Right atrium auricular region (tissue), 2 donors: ENCODE data around the gene CTDSPL. TPM values are rescaled to one million over a fixed set of nuclear protein-coding genes. Genes with fewer than 3 reads are reported as not detected.

Source experiments
- DNase-seq: peaks from one replicate; pipeline ENCODE4 v3.0.0-alpha.2; 2019; ENCODE audit warnings: low spot score
- H3K27ac ChIP-seq, 2 donors: fragments of 200-600 bp; sonication (generic); 1 replicate in 1 of 2; 2 replicates in 1 of 2; pipeline ENCODE4 v1.5.1; 2016 to 2019
- H3K27me3 ChIP-seq, 2 donors: fragments of 200-600 bp; sonication (generic); one replicate each; pipeline versions ENCODE4 v1.5.1 to v1.6.0; 2017 to 2019
- H3K36me3 ChIP-seq: fragments of 200-600 bp; sonication (generic); one replicate; pipeline ENCODE4 v1.5.1; 2016
- H3K4me1 ChIP-seq, 2 donors: fragments of 200-600 bp; sonication (generic); one replicate each; pipeline versions ENCODE4 v1.5.1 to v1.6.0; 2017 to 2019
- H3K4me3 ChIP-seq, 2 donors: fragments of 200-600 bp; sonication (generic); 1 replicate in 1 of 2; 2 replicates in 1 of 2; pipeline ENCODE4 v1.5.1; 2017 to 2019; ENCODE audit warnings: mild to moderate bottlenecking in 1 of 2, moderate library complexity in 1 of 2
- H3K9me3 ChIP-seq, 2 donors: fragments of 200-600 bp; sonication (generic); one replicate each; pipeline ENCODE4 v1.5.1; 2019
- CTCF ChIP-seq, 2 donors: fragments of 200-600 bp; sonication (generic); IDR thresholded peaks; one replicate each; pipeline ENCODE4 v1.5.1; 2019; ENCODE audit warnings: antibody characterized with exemption in 2 of 2
- total RNA-seq, 2 donors: library from RNA; depleted of rRNA; stranded (reverse); fragments of >200 nt; gene quantifications; one replicate each; pipeline ENCODE4 v1.1.0, GENCODE V29; 2016

Gene CTDSPL
- total RNA-seq, 2 donors from 2014 or later = 35.1 to 58.4 TPM

- H3K36me3 ChIP-seq = peaks cover 52% of the 10 kb centered on the region
- H3K9me3 ChIP-seq = no peaks in the 10 kb centered on the region
- H3K4me3 ChIP-seq = no peak overlapping the region
- no peak for DNase-seq
- no peaks in the 10 kb centered on the region for H3K27me3 ChIP-seq
- H3K27ac ChIP-seq = no peak overlapping the region
- H3K4me1 ChIP-seq = no peaks in the 10 kb centered on the region
- TF ChIP-seq CTCF (IDR thresholded peaks at IDR 0.05) = no peak
Measured at GRCh38 chr3:38011111-38011510, 149.4 kb downstream of the CTDSPL start.

GRCh38 chr3:38015485-38015884 is 153.8 kb downstream of the CTDSPL start:
- DNase-seq = no peak
- Histone ChIP-seq H3K4me1 (no peaks in the 10 kb centered on the region), H3K9me3 (no peaks in the 10 kb centered on the region), H3K27ac (no peak overlapping the region), H3K4me3 (no peak overlapping the region), H3K27me3 (no peaks in the 10 kb centered on the region), H3K36me3 (peaks cover 54% of the 10 kb centered on the region)
- no peak for TF ChIP-seq CTCF (IDR thresholded peaks at IDR 0.05)

- Histone ChIP-seq H3K9me3 (no peaks in the 10 kb centered on the region), H3K27me3 (no peaks in the 10 kb centered on the region), H3K27ac (no peak overlapping the region), H3K4me1 (no peaks in the 10 kb centered on the region), H3K4me3 (no peak overlapping the region), H3K36me3 (peaks cover 49% of the 10 kb centered on the region)
- no peak for TF ChIP-seq CTCF (IDR thresholded peaks at IDR 0.05)
- no peak for DNase-seq
Measured at GRCh38 chr3:38015984-38016383, 154.3 kb downstream of the CTDSPL start.

- no peak for DNase-seq
- no peaks in the 10 kb centered on the region for H3K9me3 ChIP-seq
- H3K4me3 ChIP-seq = no peak overlapping the region
- H3K4me1 ChIP-seq = no peaks in the 10 kb centered on the region
- no peaks in the 10 kb centered on the region for H3K27me3 ChIP-seq
- no peak overlapping the region for H3K27ac ChIP-seq
- TF ChIP-seq CTCF (IDR thresholded peaks at IDR 0.05) = no peak
- H3K36me3 ChIP-seq = peaks cover 45% of the 10 kb centered on the region
Measured at GRCh38 chr3:38016410-38016809, 154.7 kb downstream of the CTDSPL start.

GRCh38 chr3:38016847-38017444 is 155.3 kb downstream of the CTDSPL start:
- DNase-seq = no peak
- H3K9me3 ChIP-seq = no peaks in the 10 kb centered on the region

More at GRCh38 chr3:38016847-38017444, 155.3 kb downstream of the CTDSPL start:
- Histone ChIP-seq H3K4me3 (no peak overlapping the region), H3K27ac (no peak overlapping the region), H3K36me3 (peaks cover 44% of the 10 kb centered on the region), H3K27me3 (no peaks in the 10 kb centered on the region), H3K4me1 (no peaks in the 10 kb centered on the region)
- TF ChIP-seq CTCF (IDR thresholded peaks at IDR 0.05) = no peak
